ENCODE data around the gene MGP.

DNA sequence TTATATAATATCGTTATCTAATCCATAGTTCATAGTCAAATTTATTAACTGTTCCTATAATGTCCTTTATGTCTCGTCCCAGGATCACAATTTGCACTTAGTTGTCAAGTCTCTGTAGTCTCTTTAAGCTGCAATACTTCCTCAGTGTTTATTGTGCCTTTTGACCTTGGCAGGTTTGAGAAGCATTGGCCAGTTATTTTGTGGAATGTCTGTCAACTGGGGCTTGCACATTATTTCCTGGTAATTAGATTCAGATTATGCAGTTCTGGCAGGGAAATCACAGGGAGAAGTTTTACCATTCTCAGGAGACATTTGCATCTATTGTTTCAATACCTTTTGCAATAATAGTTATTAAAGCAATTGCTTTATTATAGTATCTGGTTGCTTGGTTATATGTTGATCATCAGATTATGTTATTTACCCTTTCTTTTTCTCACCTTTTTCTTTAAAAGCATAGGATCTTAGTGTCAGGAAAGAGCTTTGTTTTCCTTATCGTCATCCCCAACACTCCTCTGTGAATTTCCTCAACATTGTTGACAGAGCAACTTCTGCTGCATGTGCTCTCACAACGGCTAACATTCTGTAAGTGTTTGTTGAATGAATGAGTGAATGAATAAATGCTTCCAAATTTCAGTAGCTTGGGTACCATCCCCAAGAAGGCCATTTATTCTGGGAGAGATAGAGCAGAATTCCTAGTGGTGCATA is 38.6 kb downstream of the MGP start:
- no peak for TF ChIP-seq POLR2A (IDR thresholded peaks at IDR 0.05)
- TF ChIP-seq, protein P1, sequence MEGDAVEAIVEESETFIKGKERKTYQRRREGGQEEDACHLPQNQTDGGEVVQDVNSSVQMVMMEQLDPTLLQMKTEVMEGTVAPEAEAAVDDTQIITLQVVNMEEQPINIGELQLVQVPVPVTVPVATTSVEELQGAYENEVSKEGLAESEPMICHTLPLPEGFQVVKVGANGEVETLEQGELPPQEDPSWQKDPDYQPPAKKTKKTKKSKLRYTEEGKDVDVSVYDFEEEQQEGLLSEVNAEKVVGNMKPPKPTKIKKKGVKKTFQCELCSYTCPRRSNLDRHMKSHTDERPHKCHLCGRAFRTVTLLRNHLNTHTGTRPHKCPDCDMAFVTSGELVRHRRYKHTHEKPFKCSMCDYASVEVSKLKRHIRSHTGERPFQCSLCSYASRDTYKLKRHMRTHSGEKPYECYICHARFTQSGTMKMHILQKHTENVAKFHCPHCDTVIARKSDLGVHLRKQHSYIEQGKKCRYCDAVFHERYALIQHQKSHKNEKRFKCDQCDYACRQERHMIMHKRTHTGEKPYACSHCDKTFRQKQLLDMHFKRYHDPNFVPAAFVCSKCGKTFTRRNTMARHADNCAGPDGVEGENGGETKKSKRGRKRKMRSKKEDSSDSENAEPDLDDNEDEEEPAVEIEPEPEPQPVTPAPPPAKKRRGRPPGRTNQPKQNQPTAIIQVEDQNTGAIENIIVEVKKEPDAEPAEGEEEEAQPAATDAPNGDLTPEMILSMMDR (IDR thresholded peaks at IDR 0.05): no peak
- no peak for TF ChIP-seq POLR2AphosphoS5 (IDR thresholded peaks at IDR 0.05)
- TF ChIP-seq EP300 (IDR thresholded peaks at IDR 0.05): no peak
